ENCODE results near the gene TP53AIP1. TPM values are rescaled to one million over a fixed set of nuclear protein-coding genes. Genes with fewer than 3 reads are reported as not detected.
A peak's percentile ranks its signal among the peaks of the same experiment; 100 is the strongest.

TP53AIP1 gene
- polyA plus RNA-seq, 4 donors = 0.07 to 0.18 TPM; not detected in 2

- Histone ChIP-seq H3K4me3 (ENCODE audit: low read depth in 1 of 3, low read length in 3 of 3) (peak within 1 kb of the TSS in 2 of 3 donors; percentile 28 to 42), H3K27ac (ENCODE audit: low read depth in 1 of 3, low read length in 2 of 3) (no peak within 1 kb of the TSS), H3K4me1 (ENCODE audit: control insufficient read depth in 3 of 3, insufficient read depth in 2 of 3, low read depth in 1 of 3, low read length in 2 of 3) (peaks cover 0 to 17% (median 3%) of the 10 kb centered on the region in 3 donors), H3K36me3 (ENCODE audit: control insufficient read depth in 3 of 3, insufficient read depth in 2 of 3, low read depth in 1 of 3, low read length in 3 of 3) (no peaks in the 10 kb centered on the region), H3K9me3 (ENCODE audit: control insufficient read depth in 2 of 2, insufficient read depth in 1 of 2, low read depth in 1 of 2, low read length in 1 of 2) (no peaks in the 10 kb centered on the region), H3K27me3 (ENCODE audit: control insufficient read depth in 3 of 3, insufficient read depth in 3 of 3, low read length in 3 of 3) (peaks cover 0 to 40% (median 9%) of the 10 kb centered on the region in 3 donors)
- WGBS, 3 donors = 1 to 2% (median 1%) methylated on average over 65 to 85 of the region's 85 CpGs
- FAIRE-seq = no peak
- peak; percentile 24 to 52 for DNase-seq
Observed at GRCh38 chr11:128890543-128891368, 51.9 kb downstream of the TP53AIP1 start, which contains the start of gene KCNJ5. Gene KCNJ5 (plus strand): TSS chr11:128891356. CDS start chr11:128911274, 19,918 bp downstream.

- FAIRE-seq (no peak), DNase-seq (no peak)
- no peaks in the 10 kb centered on the region for H3K36me3 ChIP-seq (ENCODE audit: control insufficient read depth in 3 of 3, insufficient read depth in 2 of 3, low read depth in 1 of 3, low read length in 3 of 3)
- H3K9me3 ChIP-seq (ENCODE audit: control insufficient read depth in 2 of 2, insufficient read depth in 1 of 2, low read depth in 1 of 2, low read length in 1 of 2) = no peaks in the 10 kb centered on the region
- peaks cover 0 to 17% (median 3%) of the 10 kb centered on the region in 3 donors for H3K4me1 ChIP-seq (ENCODE audit: control insufficient read depth in 3 of 3, insufficient read depth in 2 of 3, low read depth in 1 of 3, low read length in 2 of 3)
- peak overlapping the region in 2 of 3 donors; percentile 28 to 42 for H3K4me3 ChIP-seq (ENCODE audit: low read depth in 1 of 3, low read length in 3 of 3)
- WGBS, 3 donors = 3 to 27% (median 11%) methylated on average over 9 of the region's 9 CpGs
- H3K27me3 ChIP-seq (ENCODE audit: control insufficient read depth in 3 of 3, insufficient read depth in 3 of 3, low read length in 3 of 3) = peaks cover 0 to 40% (median 9%) of the 10 kb centered on the region in 3 donors
- H3K27ac ChIP-seq (ENCODE audit: low read depth in 1 of 3, low read length in 2 of 3) = no peak overlapping the region
Observed at GRCh38 chr11:128890216-128890542, 52.5 kb downstream of the TP53AIP1 start.

GRCh38 chr11:128889657-128890213 is 52.9 kb downstream of the TP53AIP1 start:
- no peak for DNase-seq
- Histone ChIP-seq H3K9me3 (ENCODE audit: control insufficient read depth in 2 of 2, insufficient read depth in 1 of 2, low read depth in 1 of 2, low read length in 1 of 2) (no peaks in the 10 kb centered on the region), H3K36me3 (ENCODE audit: control insufficient read depth in 3 of 3, insufficient read depth in 2 of 3, low read depth in 1 of 3, low read length in 3 of 3) (no peaks in the 10 kb centered on the region), H3K4me1 (ENCODE audit: control insufficient read depth in 3 of 3, insufficient read depth in 2 of 3, low read depth in 1 of 3, low read length in 2 of 3) (peaks cover 0 to 16% (median 3%) of the 10 kb centered on the region in 3 donors), H3K27me3 (ENCODE audit: control insufficient read depth in 3 of 3, insufficient read depth in 3 of 3, low read length in 3 of 3) (peaks cover 0 to 40% (median 9%) of the 10 kb centered on the region in 3 donors), H3K4me3 (ENCODE audit: low read depth in 1 of 3, low read length in 3 of 3) (no peak overlapping the region), H3K27ac (ENCODE audit: low read depth in 1 of 3, low read length in 2 of 3) (no peak overlapping the region)
- 73 to 77% (median 75%) methylated on average over 8 of the region's 8 CpGs for WGBS, 3 donors
- FAIRE-seq = no peak

GRCh38 chr11:128888034-128888985 is 54.4 kb downstream of the TP53AIP1 start:
- WGBS, 3 donors = 80 to 87% (median 85%) methylated on average over 15 of the region's 15 CpGs
- Histone ChIP-seq H3K9me3 (ENCODE audit: control insufficient read depth in 2 of 2, insufficient read depth in 1 of 2, low read depth in 1 of 2, low read length in 1 of 2) (no peaks in the 10 kb centered on the region), H3K27ac (ENCODE audit: low read depth in 1 of 3, low read length in 2 of 3) (no peak overlapping the region), H3K4me1 (ENCODE audit: control insufficient read depth in 3 of 3, insufficient read depth in 2 of 3, low read depth in 1 of 3, low read length in 2 of 3) (peaks cover 0 to 10% (median 0%) of the 10 kb centered on the region in 3 donors), H3K27me3 (ENCODE audit: control insufficient read depth in 3 of 3, insufficient read depth in 3 of 3, low read length in 3 of 3) (peaks cover 0 to 35% (median 9%) of the 10 kb centered on the region in 3 donors), H3K4me3 (ENCODE audit: low read depth in 1 of 3, low read length in 3 of 3) (no peak overlapping the region), H3K36me3 (ENCODE audit: control insufficient read depth in 3 of 3, insufficient read depth in 2 of 3, low read depth in 1 of 3, low read length in 3 of 3) (no peaks in the 10 kb centered on the region)
- DNase-seq (no peak), FAIRE-seq (no peak)

- Histone ChIP-seq H3K4me3 (ENCODE audit: low read depth in 1 of 3, low read length in 3 of 3) (no peak overlapping the region), H3K27me3 (ENCODE audit: control insufficient read depth in 3 of 3, insufficient read depth in 3 of 3, low read length in 3 of 3) (peaks cover 0 to 36% (median 9%) of the 10 kb centered on the region in 3 donors), H3K27ac (ENCODE audit: low read depth in 1 of 3, low read length in 2 of 3) (no peak overlapping the region), H3K9me3 (ENCODE audit: control insufficient read depth in 2 of 2, insufficient read depth in 1 of 2, low read depth in 1 of 2, low read length in 1 of 2) (no peaks in the 10 kb centered on the region), H3K36me3 (ENCODE audit: control insufficient read depth in 3 of 3, insufficient read depth in 2 of 3, low read depth in 1 of 3, low read length in 3 of 3) (no peaks in the 10 kb centered on the region), H3K4me1 (ENCODE audit: control insufficient read depth in 3 of 3, insufficient read depth in 2 of 3, low read depth in 1 of 3, low read length in 2 of 3) (peaks cover 0 to 10% (median 0%) of the 10 kb centered on the region in 3 donors)
- peak; percentile 22 to 49 for DNase-seq
- WGBS, 3 donors = 4 to 29% (median 9%) methylated on average over 5 of the region's 5 CpGs
- FAIRE-seq = no peak
Observed at GRCh38 chr11:128886406-128887124, 56.1 kb downstream of the TP53AIP1 start.

Other genes starting within 250 kb of the TP53AIP1 start
- 1 to 10 TPM; 2.5 to 8.3 (median 6.4) TPM for gene FLI1, start 248.8 kb downstream of the TP53AIP1 start, polyA plus RNA-seq
- gene KCNJ1, start 75.6 kb downstream of the TP53AIP1 start, polyA plus RNA-seq = under 1 TPM in 1 of 4 donors, not detected in 3; 0.06 TPM
- gene KCNJ5, start 51.5 kb downstream of the TP53AIP1 start, polyA plus RNA-seq = under 1 TPM in 3 of 4 donors, not detected in 1; 0.10 to 0.76 (median 0.54) TPM
- gene ARHGAP32, start 249.5 kb upstream of the TP53AIP1 start, polyA plus RNA-seq = 10 to 100 TPM in 3 of 4 donors, 1 to 10 TPM in 1; 8.9 to 17.2 (median 16.7) TPM

Measured in small intestine (tissue), 7 donors.